H1 (cell line): ENCODE results near the gene PLXDC2. TPM values are rescaled to one million over a fixed set of nuclear protein-coding genes. Genes with fewer than 3 reads are reported as not detected.

ENCODE experiments used
- CTCF ChIA-PET: fragments of 300-600 bp; sonication (Branson Sonifier 250); formaldehyde crosslinking; loops from one replicate; lab custom pipeline; 2021; ENCODE audit not compliant: partially characterized antibody; lab: Charles Lee
- POLR2A ChIA-PET: fragments of 300-600 bp; sonication (Branson Sonifier 250); formaldehyde crosslinking; loops from one replicate; lab custom pipeline; 2021; ENCODE audit warnings: inconsistent platforms; ENCODE audit not compliant: partially characterized antibody; lab: Charles Lee
- DNase-seq, 2 experiments: peaks; one replicate each; pipeline versions ENCODE4 v3.0.0 to v3.0.0-alpha.2; 2010 to 2022; ENCODE audit warnings: low spot score in 2 of 2, low read depth in 1 of 2, mixed read lengths in 1 of 2
- FAIRE-seq: peaks from 2 replicates; lab custom pipeline; 2011; peaks lifted over from hg19 to GRCh38; lab: Jason Lieb, UNC
- H2AFZ ChIP-seq: 2 replicates; pipeline ENCODE4 v1.8.1; 2012; ENCODE audit warnings: low read length, inconsistent platforms
- H2AK5ac ChIP-seq: 2 replicates; pipeline ENCODE4 v1.6.1; 2013; ENCODE audit warnings: low read depth, low read length
- H2BK120ac ChIP-seq: replicated peaks from 2 replicates; pipeline ENCODE3; 2013; ENCODE audit warnings: low read depth, low read length, inconsistent platforms
- H2BK12ac ChIP-seq: 2 replicates; pipeline ENCODE4 v1.6.1; 2013; ENCODE audit warnings: low read depth, low read length
- H2BK15ac ChIP-seq: 2 replicates; pipeline ENCODE4 v1.6.1; 2013; ENCODE audit warnings: low read length
- H2BK20ac ChIP-seq: 2 replicates; pipeline ENCODE4 v1.6.1; 2013; ENCODE audit warnings: low read length
- H2BK5ac ChIP-seq: 2 replicates; pipeline ENCODE4 v1.6.1; 2013; ENCODE audit warnings: low read depth, low read length
- H3K14ac ChIP-seq: 2 replicates; pipeline ENCODE4 v1.6.1; 2013; ENCODE audit warnings: inconsistent platforms; ENCODE audit not compliant: insufficient read length
- H3K18ac ChIP-seq: 2 replicates; pipeline ENCODE4 v1.6.1; 2013; ENCODE audit warnings: low read length; ENCODE audit errors: extremely low read depth
- H3K23ac ChIP-seq: 2 replicates; pipeline ENCODE4 v1.6.1; 2013; ENCODE audit warnings: inconsistent platforms; ENCODE audit not compliant: insufficient read length
- H3K23me2 ChIP-seq: 2 replicates; pipeline ENCODE4 v1.6.1; 2013; ENCODE audit warnings: low read depth, low read length
- H3K27ac ChIP-seq: 2 replicates; pipeline ENCODE4 v1.6.1; 2011; ENCODE audit warnings: low read depth, low read length, inconsistent platforms
- H3K27me3 ChIP-seq, 4 experiments: replicated peaks in 1 of 4; 1 replicate in 1 of 4; 2 replicates in 3 of 4; pipeline versions ENCODE4 v1.6.1 to v1.8.1; 2011 to 2013; ENCODE audit warnings: low read length in 3 of 4, mild to moderate bottlenecking in 3 of 4, inconsistent platforms in 2 of 4, mixed read lengths in 2 of 4, moderate library complexity in 1 of 4; ENCODE audit not compliant: control insufficient read depth in 3 of 4, insufficient read depth in 3 of 4; ENCODE audit errors: extremely low read depth in 1 of 4
- H3K36me3 ChIP-seq, 4 experiments: 2 replicates each; pipeline versions ENCODE4 v1.6.1 to v1.8.1; 2011 to 2013; ENCODE audit warnings: mild to moderate bottlenecking in 4 of 4, low read length in 3 of 4, moderate library complexity in 2 of 4, control low read depth in 1 of 4, inconsistent platforms in 1 of 4; ENCODE audit not compliant: insufficient read depth in 4 of 4, control insufficient read depth in 2 of 4
- H3K4ac ChIP-seq: replicated peaks from 2 replicates; pipeline ENCODE3; 2013; ENCODE audit warnings: low read length, low read depth, mixed read lengths, inconsistent platforms; ENCODE audit not compliant: insufficient read length
- H3K4me1 ChIP-seq, 4 experiments: replicated peaks in 1 of 4; 1 replicate in 1 of 4; 2 replicates in 3 of 4; pipeline versions ENCODE4 v1.6.1 to v1.8.1; 2011 to 2013; ENCODE audit warnings: low read length in 3 of 4, inconsistent platforms in 2 of 4, mixed read lengths in 1 of 4; ENCODE audit not compliant: insufficient read depth in 4 of 4, control insufficient read depth in 3 of 4
- H3K4me2 ChIP-seq, 2 experiments: 2 replicates each; pipeline versions ENCODE4 v1.6.1 to v1.8.1; 2011 to 2013; ENCODE audit warnings: low read depth in 2 of 2, low read length in 2 of 2, control low read depth in 1 of 2, inconsistent platforms in 1 of 2, mild to moderate bottlenecking in 1 of 2; ENCODE audit not compliant: insufficient read depth in 1 of 2
- H3K4me3 ChIP-seq, 4 experiments: fragments of 200-600, 300-600 bp in 1 of 4; sonication (generic), shearing (Covaris generic), sonication (Bioruptor Twin) in 1 of 4; 2 replicates each; pipeline versions ENCODE4 v1.5.1 to v1.8.1; 2011 to 2016; ENCODE audit warnings: low read length in 4 of 4, low read depth in 3 of 4, control low read depth in 2 of 4, inconsistent platforms in 2 of 4, mild to moderate bottlenecking in 2 of 4, mixed read lengths in 1 of 4, moderate library complexity in 1 of 4; ENCODE audit not compliant: insufficient read depth in 2 of 4; ENCODE audit errors: extremely low read depth in 1 of 4
- H3K56ac ChIP-seq: replicated peaks from 2 replicates; pipeline ENCODE3; 2013; ENCODE audit warnings: low read depth, mild to moderate bottlenecking, mixed read lengths, low read length, inconsistent platforms; ENCODE audit not compliant: insufficient read length
- H3K79me1 ChIP-seq: 2 replicates; pipeline ENCODE4 v1.6.1; 2013; ENCODE audit warnings: low read depth, low read length, control low read depth
- H3K79me2 ChIP-seq, 2 experiments: 2 replicates each; pipeline versions ENCODE4 v1.6.1 to v1.8.1; 2012 to 2013; ENCODE audit warnings: low read length in 2 of 2, mild to moderate bottlenecking in 2 of 2, inconsistent platforms in 1 of 2; ENCODE audit not compliant: insufficient read depth in 2 of 2, control insufficient read depth in 1 of 2
- H3K9ac ChIP-seq, 4 experiments: replicated peaks in 1 of 4; 1 replicate in 1 of 4; 2 replicates in 3 of 4; pipeline versions ENCODE4 v1.6.1 to v1.8.1; 2011 to 2013; ENCODE audit warnings: low read depth in 3 of 4, low read length in 3 of 4, control low read depth in 2 of 4, mild to moderate bottlenecking in 2 of 4, moderate library complexity in 2 of 4, inconsistent platforms in 1 of 4; ENCODE audit errors: extremely low read depth in 1 of 4
- H3K9me3 ChIP-seq, 2 experiments: 2 replicates each; pipeline versions ENCODE4 v1.6.1 to v1.8.1; 2012 to 2013; ENCODE audit warnings: mild to moderate bottlenecking in 2 of 2, moderate library complexity in 2 of 2, control low read depth in 1 of 2, inconsistent platforms in 1 of 2, low read depth in 1 of 2, low read length in 1 of 2, mixed read lengths in 1 of 2; ENCODE audit not compliant: insufficient read depth in 2 of 2
- H4K20me1 ChIP-seq, 2 experiments: replicated peaks in 1 of 2; 2 replicates each; pipeline versions ENCODE3 to v1.8.1; 2011 to 2013; ENCODE audit warnings: inconsistent platforms in 2 of 2, low read length in 2 of 2, mild to moderate bottlenecking in 1 of 2; ENCODE audit not compliant: insufficient read depth in 2 of 2, control insufficient read depth in 1 of 2
- H4K5ac ChIP-seq: 2 replicates; pipeline ENCODE4 v1.6.1; 2013; ENCODE audit warnings: low read length, low read depth, mixed read lengths, inconsistent platforms; ENCODE audit not compliant: insufficient read length
- H4K8ac ChIP-seq: 2 replicates; pipeline ENCODE4 v1.8.0; 2013; ENCODE audit warnings: mild to moderate bottlenecking, moderate library complexity, low read length, inconsistent platforms; ENCODE audit not compliant: insufficient read depth; ENCODE audit errors: extremely low read depth
- H4K91ac ChIP-seq: replicated peaks from 2 replicates; pipeline ENCODE3; 2013; ENCODE audit warnings: low read length, mixed read lengths, inconsistent platforms; ENCODE audit not compliant: insufficient read length
- CBX8 ChIP-seq: fragments of 300-800, 300-1000 bp; sonication (generic); IDR thresholded peaks from 2 replicates; pipeline ENCODE4 v1.7.1; 2016; ENCODE audit warnings: low read depth, low read length, borderline replicate concordance
- CHD2 ChIP-seq: IDR thresholded peaks from 2 replicates; pipeline ENCODE4 v1.6.1; 2012; ENCODE audit warnings: low read length, improper control_type of control experiment
- EGR1 ChIP-seq: IDR thresholded peaks from 2 replicates; pipeline ENCODE4 v1.6.1; 2011; ENCODE audit warnings: low read depth, low read length, borderline replicate concordance
- JUND ChIP-seq: IDR thresholded peaks from 2 replicates; pipeline ENCODE4 v1.6.1; 2011; ENCODE audit warnings: mild to moderate bottlenecking, improper control_type of control experiment, low read length
- RFX5 ChIP-seq: IDR thresholded peaks from 2 replicates; pipeline ENCODE4 v1.6.1; 2011; ENCODE audit warnings: low read depth, low read length, improper control_type of control experiment, borderline replicate concordance
- RNF2 ChIP-seq: fragments of 200-900, 300-1000 bp; sonication (generic); IDR thresholded peaks from 2 replicates; pipeline ENCODE4 v1.7.1; 2016; ENCODE audit warnings: borderline replicate concordance, low read depth, mild to moderate bottlenecking, antibody characterized with exemption, low read length; ENCODE audit not compliant: poor library complexity, severe bottlenecking; ENCODE audit errors: missing control alignments
- SP4 ChIP-seq: IDR thresholded peaks from 2 replicates; pipeline ENCODE4 v1.6.1; 2012; ENCODE audit warnings: low read length, inconsistent platforms
- SUZ12 ChIP-seq: fragments of 200-600 bp; sonication (generic); IDR thresholded peaks from 2 replicates; pipeline ENCODE4 v1.6.1; 2012; ENCODE audit warnings: mild to moderate bottlenecking, inconsistent platforms, low read length, moderate library complexity, mixed read lengths
- WGBS, 2 experiments: shearing (Covaris generic) in 1 of 2; methylation state at CpG; one replicate each; pipeline versions ENCODE4 v1.1.6 to v1.1.7; 2013 to 2015; ENCODE audit warnings: low lambda C conversion rate in 2 of 2, mixed read lengths in 2 of 2, inconsistent platforms in 1 of 2, low coverage in 1 of 2, missing lambda C conversion rate in 1 of 2; ENCODE audit not compliant: insufficient replicate concordance in 2 of 2, insufficient coverage in 1 of 2, insufficient read length in 1 of 2; ENCODE audit errors: extremely low coverage in 1 of 2, missing lambda C conversion rate in 1 of 2; 5-methylcytosine and 5-hydroxymethylcytosine counted together
- polyA plus RNA-seq, 7 experiments: library from polyadenylated mRNA; depleted of rRNA in 3 of 7; stranded (reverse) in 5 of 7; unstranded in 2 of 7; fragments of >200 nt in 5 of 7; fragments of 200-250 nt in 2 of 7; gene quantifications; 1 replicate in 5 of 7; 2 replicates in 1 of 7; 4 replicates in 1 of 7; pipeline versions ENCODE4 v1.2.1 to v1.2.3, GENCODE V29; 2011 to 2013; ENCODE audit warnings: missing spikeins in 2 of 7, mixed read lengths in 2 of 7
- total RNA-seq: library from RNA; stranded (reverse); fragmentation: NEBNext Ultra II Directional; extraction: Animal tissue kit (Norgen Biotek cat#: 25700); gene quantifications from 2 replicates; pipeline ENCODE4 v1.2.1, GENCODE V29; 2021
- TF ChIP-seq, protein P1 (sequence below), 3 experiments: IDR thresholded peaks; 1 replicate in 2 of 3; 2 replicates in 1 of 3; pipeline versions ENCODE4 v1.5.1 to v1.6.1; 2011; ENCODE audit warnings: low read length in 3 of 3, mild to moderate bottlenecking in 3 of 3, inconsistent platforms in 2 of 3, low read depth in 1 of 3, moderate library complexity in 1 of 3; ENCODE audit not compliant: insufficient read depth in 1 of 3; ENCODE audit errors: control extremely low read depth in 1 of 3
- TF ChIP-seq, protein P2 (sequence below): IDR thresholded peaks from 2 replicates; pipeline ENCODE4 v1.6.1; 2012; ENCODE audit warnings: inconsistent platforms

Gene PLXDC2
- total and polyA plus RNA-seq, 2 of the 8 experiments (the other 6 are each of a cell fraction or from before 2014, with no cell fraction given), result 23.0 to 40.5 TPM

DNA sequence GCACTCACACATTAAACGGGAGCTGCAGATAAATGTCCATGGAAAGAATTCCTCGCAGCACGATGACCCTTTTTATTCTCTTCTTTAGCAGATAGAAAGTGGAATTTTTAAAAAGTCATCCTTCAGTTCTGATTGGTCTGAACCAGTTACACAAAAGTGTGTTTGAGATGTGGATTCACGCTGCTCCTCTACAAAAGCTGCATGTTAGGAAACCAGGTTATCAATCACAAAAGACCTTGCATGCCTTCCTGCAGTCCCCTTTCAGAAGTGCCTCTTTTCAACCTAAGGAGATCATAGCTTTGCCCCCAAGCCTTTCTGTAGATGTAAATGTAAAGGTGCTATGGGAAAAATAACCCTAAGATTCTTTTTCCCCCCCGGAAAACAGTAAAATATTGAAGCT, 299.7 kb downstream of the PLXDC2 start:
- Histone ChIP-seq H3K18ac (0 out of 2 replicates have a peak overlapping the region, but pooled peaks have one; percentile 28), H2BK15ac (no peak overlapping the region), H4K8ac (no peak overlapping the region), H3K14ac (no peak overlapping the region), H2BK120ac (no peak overlapping the region), H2BK12ac (no peak overlapping the region), H3K56ac (no peak overlapping the region), H3K23me2 (no peaks in the 10 kb centered on the region), H3K27ac (no peak overlapping the region), H3K9ac (peak overlapping the region in 1 of 4 experiments; percentile 17; a peak in 1 of 7 replicates), H2AK5ac (no peak overlapping the region), H3K4me1 (peaks cover 0 to 28% (median 15%) of the 10 kb centered on the region in 4 experiments; a peak in 4 of 7 replicates), H3K79me1 (no peaks in the 10 kb centered on the region), H3K9me3 (no peaks in the 10 kb centered on the region), H2BK5ac (no peak overlapping the region; the same call in 1 of the 2 replicates), H3K4ac (no peak overlapping the region), H4K20me1 (no peaks in the 10 kb centered on the region), H2AFZ (no peak overlapping the region), H2BK20ac (no peak overlapping the region), H4K91ac (no peak overlapping the region), H4K5ac (no peak overlapping the region), H3K79me2 (no peaks in the 10 kb centered on the region; a peak in 1 of 4 replicates), H3K23ac (no peak overlapping the region), H3K36me3 (no peaks in the 10 kb centered on the region), H3K27me3 (no peaks in the 10 kb centered on the region), H3K4me2 (peak overlapping the region; percentile 43 to 48), H3K4me3 (peak overlapping the region in 1 of 4 experiments; percentile 9; a peak in 2 of 8 replicates)
- FAIRE-seq (peak; percentile 87), DNase-seq (no peak)
- ChIA-PET POLR2A (interaction anchor here (0.7 kb wide), 1 partner anchor 31 kb away, joined by 3 read pairs; no protein-coding TSS in a partner anchor), CTCF (no interaction called here)
- WGBS, 2 experiments, result 34% methylated on average over 5 of the region's 5 CpGs; no CpG with 5 or more reads in 1 of the 2 experiments
- no peak for TF ChIP-seq SP4
- TF ChIP-seq RFX5, result no peak
- no peak for TF ChIP-seq JUND
- no peak for TF ChIP-seq RNF2
- TF ChIP-seq SUZ12, result no peak
- no peak for TF ChIP-seq CBX8
- TF ChIP-seq, protein P1, sequence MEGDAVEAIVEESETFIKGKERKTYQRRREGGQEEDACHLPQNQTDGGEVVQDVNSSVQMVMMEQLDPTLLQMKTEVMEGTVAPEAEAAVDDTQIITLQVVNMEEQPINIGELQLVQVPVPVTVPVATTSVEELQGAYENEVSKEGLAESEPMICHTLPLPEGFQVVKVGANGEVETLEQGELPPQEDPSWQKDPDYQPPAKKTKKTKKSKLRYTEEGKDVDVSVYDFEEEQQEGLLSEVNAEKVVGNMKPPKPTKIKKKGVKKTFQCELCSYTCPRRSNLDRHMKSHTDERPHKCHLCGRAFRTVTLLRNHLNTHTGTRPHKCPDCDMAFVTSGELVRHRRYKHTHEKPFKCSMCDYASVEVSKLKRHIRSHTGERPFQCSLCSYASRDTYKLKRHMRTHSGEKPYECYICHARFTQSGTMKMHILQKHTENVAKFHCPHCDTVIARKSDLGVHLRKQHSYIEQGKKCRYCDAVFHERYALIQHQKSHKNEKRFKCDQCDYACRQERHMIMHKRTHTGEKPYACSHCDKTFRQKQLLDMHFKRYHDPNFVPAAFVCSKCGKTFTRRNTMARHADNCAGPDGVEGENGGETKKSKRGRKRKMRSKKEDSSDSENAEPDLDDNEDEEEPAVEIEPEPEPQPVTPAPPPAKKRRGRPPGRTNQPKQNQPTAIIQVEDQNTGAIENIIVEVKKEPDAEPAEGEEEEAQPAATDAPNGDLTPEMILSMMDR (IDR thresholded peaks at IDR 0.05; ENCODE audit: control extremely low read depth in 1 of 3, insufficient read depth in 1 of 3, low read depth in 1 of 3, low read length in 3 of 3), result no peak
- no peak for TF ChIP-seq CHD2
- TF ChIP-seq EGR1, result no peak
- TF ChIP-seq, protein P2, sequence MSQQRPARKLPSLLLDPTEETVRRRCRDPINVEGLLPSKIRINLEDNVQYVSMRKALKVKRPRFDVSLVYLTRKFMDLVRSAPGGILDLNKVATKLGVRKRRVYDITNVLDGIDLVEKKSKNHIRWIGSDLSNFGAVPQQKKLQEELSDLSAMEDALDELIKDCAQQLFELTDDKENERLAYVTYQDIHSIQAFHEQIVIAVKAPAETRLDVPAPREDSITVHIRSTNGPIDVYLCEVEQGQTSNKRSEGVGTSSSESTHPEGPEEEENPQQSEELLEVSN, result no peak
